DMS153 treated with DMSO at 0.1 percent for 48 hours (cell line): ENCODE measurements around the gene GPR21.

Source experiments
- DNase-seq: peaks from one replicate; lab custom pipeline; 2025; ENCODE audit not compliant: unreplicated experiment; lab: John Stamatoyannopoulos, UW

Gene GPR21, protein sequence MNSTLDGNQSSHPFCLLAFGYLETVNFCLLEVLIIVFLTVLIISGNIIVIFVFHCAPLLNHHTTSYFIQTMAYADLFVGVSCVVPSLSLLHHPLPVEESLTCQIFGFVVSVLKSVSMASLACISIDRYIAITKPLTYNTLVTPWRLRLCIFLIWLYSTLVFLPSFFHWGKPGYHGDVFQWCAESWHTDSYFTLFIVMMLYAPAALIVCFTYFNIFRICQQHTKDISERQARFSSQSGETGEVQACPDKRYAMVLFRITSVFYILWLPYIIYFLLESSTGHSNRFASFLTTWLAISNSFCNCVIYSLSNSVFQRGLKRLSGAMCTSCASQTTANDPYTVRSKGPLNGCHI

GRCh38 chr9:123033352-123033751, at the start of gene GPR21:
Gene GPR21, plus strand, starts transcription at chr9:123033667. Its CDS starts 900 bp downstream, at chr9:123034567.
- DNase-seq = no peak

DNA sequence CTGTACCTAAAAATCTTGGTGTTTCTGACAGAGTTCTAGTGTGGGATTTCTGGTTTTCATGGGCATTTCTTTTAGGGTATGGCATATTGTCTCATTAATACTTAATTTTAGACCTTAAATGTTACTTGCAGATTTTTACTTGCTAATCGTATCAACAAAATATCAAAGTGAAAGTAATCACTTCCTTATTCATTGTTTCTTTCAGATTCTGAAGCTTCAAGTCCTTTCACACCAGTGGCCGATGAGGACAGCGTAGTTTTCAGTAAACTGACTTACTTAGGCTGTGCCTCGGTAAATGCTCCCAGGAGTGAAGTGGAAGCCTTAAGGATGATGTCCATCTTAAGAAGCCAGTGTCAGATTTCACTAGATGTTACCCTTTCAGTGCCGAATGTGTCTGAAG, 47.5 kb upstream of the GPR21 start:
- no peak for DNase-seq

DNA sequence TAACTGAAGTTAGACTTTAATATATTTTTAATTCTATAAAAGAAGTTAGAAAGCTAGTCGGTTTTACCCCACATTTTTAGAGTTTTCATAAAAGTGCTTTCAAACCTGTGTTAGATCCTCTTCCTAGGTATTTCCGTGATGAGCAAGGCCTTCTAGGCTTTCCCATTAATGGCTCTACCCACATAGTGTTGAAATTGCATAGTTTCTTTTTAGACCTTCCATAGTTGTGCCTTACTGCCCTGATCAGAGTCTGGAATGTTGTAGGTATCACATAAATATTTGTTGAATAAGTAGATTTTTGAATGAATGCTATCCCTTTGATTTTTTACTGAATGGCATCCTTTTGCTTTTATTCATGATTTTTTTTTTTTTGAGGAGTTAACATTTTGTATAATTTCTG, 45.3 kb upstream of the GPR21 start:
- DNase-seq = no peak

DNA sequence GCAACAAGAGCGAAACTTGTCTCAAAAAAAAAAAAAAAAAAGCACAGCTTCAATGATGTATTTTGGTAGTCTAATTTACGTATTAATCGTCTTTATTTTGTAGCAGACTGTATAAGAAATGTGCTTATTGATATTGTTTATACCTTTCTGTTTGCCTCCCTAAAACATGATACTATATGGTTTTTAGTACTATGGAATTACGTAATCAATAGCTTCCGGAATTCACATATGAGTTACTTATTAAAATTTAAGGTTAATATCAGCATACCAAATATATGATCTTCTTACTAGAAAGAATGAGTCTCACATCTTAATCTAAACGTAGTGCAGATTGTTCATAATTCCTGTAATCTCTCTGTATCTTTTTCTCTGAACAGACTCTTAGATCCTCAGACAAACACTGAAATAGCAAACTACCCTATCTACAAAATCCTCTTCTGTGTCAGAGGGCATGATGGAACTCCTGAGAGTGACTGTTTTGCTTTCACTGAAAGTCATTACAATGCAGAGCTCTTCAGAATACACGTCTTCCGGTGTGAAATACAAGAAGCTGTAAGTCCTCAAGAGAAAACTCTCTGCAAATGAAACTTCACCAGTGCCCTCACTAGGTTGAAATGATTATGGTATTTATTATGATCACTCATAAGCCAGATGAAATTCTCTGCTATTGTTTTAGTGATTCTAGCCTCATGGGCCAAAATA, 44.4 kb upstream of the GPR21 start:
- DNase-seq = no peak

DNA sequence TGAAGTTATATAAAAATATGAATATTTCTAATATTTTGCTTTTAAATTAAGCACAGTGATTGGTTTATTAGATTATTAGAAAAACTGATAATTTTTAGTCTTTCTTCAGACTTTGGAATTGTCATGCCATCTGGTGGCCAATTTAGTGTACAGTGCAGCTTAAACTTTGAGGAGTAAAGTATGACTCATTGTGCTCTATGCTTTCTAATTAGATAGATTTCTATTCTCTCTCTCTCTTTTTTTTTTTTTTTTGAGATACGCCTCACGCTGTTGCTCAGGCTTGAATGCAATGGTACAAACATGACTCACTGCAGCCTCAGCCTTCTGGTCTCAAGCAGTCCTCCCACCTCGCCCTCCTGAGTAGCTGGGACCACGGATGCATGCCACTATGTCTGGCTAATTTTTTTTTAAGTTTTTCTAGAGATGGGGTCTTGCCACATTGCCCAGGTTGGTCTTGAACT, 42.1 kb upstream of the GPR21 start:
- no peak for DNase-seq

DNA sequence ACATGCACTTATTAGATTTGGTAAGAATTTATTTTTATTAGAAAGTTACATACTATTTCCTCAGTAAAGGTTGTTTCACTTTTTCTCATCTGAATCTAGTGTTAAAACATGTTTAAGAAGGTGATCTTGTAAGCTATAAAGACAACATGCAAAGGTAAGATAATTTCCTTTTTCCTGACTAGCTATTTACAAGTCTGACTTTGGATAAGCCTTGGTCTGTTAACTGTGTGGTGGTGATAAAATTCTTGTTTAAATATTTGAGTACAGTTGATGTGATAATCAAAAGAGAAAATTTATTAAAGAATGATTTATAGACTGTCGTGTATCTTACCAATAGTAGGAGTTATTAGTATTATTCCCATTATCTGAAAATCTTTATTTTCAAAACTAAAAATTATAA, 36.9 kb upstream of the GPR21 start:
- no peak for DNase-seq

GRCh38 chr9:122998448-122998847, 35.0 kb upstream of the GPR21 start:
- DNase-seq = no peak

- DNase-seq = no peak
These were observed 32.9 kb upstream of the GPR21 start for GRCh38 chr9:123000371-123001068.

GRCh38 chr9:123002754-123003153, 30.7 kb upstream of the GPR21 start:
- DNase-seq = no peak

GRCh38 chr9:123003466-123003865, 30.0 kb upstream of the GPR21 start:
- DNase-seq = no peak

DNA sequence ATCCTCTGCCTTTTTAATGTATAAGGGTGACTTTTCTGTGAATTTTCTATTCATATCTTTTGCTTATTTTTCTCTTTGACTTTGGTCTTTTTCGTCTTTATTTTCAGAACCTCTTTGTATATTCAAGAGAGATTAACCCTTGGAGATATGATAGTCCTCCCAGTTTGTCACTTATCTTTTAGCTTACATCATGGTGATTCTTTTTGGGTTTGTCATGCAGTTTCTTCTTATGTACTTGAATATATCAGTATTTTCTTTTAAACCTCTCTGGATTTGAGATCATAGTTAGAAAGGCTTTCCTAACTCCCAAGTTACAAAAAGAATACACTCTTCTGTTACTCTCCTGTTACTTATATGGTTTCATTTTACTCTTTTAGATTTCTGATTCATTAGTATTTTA, 27.5 kb upstream of the GPR21 start:
- DNase-seq = no peak

- DNase-seq = no peak
These were observed 26.2 kb upstream of the GPR21 start for GRCh38 chr9:123007269-123007668.

- no peak for DNase-seq
These were observed 24.6 kb upstream of the GPR21 start for GRCh38 chr9:123008909-123009308.

DNA sequence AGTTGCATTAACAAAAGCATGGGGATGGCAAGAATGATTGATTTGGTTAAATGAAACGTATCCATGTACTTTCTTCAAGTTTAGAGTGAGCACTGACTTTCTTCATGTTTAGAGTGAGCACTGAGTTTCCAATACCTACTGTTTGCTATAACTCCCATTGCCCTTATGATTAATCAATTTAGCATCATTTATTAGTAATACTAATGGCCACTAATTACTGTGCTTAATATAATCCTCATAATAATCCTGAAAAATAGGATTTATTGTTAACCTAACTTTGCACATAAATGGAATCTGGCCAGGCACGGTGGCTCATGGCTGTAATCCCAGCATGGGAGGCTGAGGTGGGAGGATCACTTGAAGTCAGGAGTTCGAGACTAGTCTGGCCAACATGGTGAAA, 22.1 kb upstream of the GPR21 start:
- DNase-seq = no peak

GRCh38 chr9:123011878-123012528, 21.5 kb upstream of the GPR21 start:
- DNase-seq = no peak

DNA sequence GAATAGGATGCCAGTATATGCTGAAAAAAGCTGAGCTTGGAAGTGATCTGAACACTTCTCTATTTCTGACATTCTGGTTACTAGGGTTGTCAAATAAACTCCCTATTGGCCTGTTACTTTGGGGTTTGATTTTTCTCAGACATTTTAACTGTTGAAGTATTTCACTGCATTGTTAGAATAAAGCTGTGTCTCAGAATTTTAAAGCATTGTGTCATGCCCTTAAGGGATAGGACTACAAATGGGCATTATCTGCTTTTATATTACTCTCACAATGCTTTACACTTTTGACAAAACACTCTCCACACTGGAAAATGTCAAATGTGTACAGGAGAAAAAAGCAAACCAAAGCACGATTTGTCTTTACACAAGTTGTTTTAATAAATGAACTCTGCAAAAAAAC, 16.8 kb upstream of the GPR21 start:
- DNase-seq = no peak

GRCh38 chr9:123020796-123021195, 12.7 kb upstream of the GPR21 start:
- no peak for DNase-seq

- DNase-seq = no peak
These were observed 7.0 kb upstream of the GPR21 start for GRCh38 chr9:123026425-123026824.

DNA sequence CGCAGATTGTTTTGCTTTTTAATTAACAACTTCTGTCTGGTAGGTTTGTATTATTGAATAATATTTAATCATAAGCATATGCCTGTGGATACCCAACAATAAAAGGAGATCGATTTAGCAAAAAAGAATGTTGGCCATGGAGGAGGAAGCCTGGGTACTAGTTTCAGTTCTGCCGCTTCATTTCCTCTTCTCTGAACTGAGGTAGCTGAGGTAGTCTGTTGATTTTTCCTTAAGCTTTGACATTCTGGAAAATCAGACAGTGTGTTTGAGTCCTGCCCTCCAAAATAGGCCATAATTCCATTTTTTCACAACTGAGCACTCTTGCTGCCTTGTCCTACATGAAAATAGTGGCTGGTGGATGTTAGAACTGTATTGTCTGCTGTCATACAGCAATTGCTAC, 6.0 kb upstream of the GPR21 start:
- DNase-seq = no peak

DNA sequence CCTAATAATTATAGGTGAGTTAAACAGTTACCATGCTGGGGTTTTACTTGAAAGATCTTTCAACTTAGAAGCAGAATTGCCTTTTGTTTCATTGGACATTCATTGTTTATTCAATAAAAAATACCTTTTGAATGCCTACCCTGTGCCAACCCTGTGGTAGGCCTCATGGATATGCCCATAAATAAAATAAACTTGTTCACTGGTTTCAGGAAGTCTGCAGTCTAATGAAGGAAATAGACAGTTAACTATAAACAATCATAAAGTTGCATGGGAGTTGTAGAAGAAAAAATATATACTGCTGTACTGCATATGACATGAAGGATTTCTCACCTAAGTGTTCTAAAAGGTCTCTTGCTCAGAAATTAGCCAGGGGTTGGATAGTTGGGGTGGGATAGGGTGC, 5.3 kb upstream of the GPR21 start:
- DNase-seq = no peak

- DNase-seq = no peak
These were observed 4.5 kb upstream of the GPR21 start for GRCh38 chr9:123028973-123029372.
